Anterior cingulate cortex (tissue), 58 donors: ENCODE results near the gene HCK.

ENCODE experiments used
- DNase-seq, 58 donors: peaks; one replicate each; lab custom pipeline; 2025; lab: John Stamatoyannopoulos, UW

HCK gene

GRCh38 chr20:32123088-32123487 is 71.0 kb downstream of the HCK start:
- no peak for DNase-seq

GRCh38 chr20:32124916-32125454 is 72.9 kb downstream of the HCK start:
- no peak for DNase-seq

GRCh38 chr20:32125506-32125905 is 73.5 kb downstream of the HCK start:
- no peak for DNase-seq

- DNase-seq: no peak
Observed at GRCh38 chr20:32126919-32127318, 74.9 kb downstream of the HCK start.

GRCh38 chr20:32127347-32127746 is 75.3 kb downstream of the HCK start:
- DNase-seq: no peak

GRCh38 chr20:32128167-32128566 is 76.1 kb downstream of the HCK start:
- no peak for DNase-seq

GRCh38 chr20:32129863-32130262 is 77.8 kb downstream of the HCK start:
- no peak for DNase-seq

GRCh38 chr20:32130352-32130751 is 78.3 kb downstream of the HCK start:
- DNase-seq: no peak

GRCh38 chr20:32130965-32131364 is 78.9 kb downstream of the HCK start:
- DNase-seq: no peak

- DNase-seq: no peak
Observed at GRCh38 chr20:32132911-32133549, 81.0 kb downstream of the HCK start.

- DNase-seq: no peak
Observed at GRCh38 chr20:32134026-32134425, 82.0 kb downstream of the HCK start.

GRCh38 chr20:32135983-32136515 is 84.0 kb downstream of the HCK start:
- DNase-seq: no peak

- no peak for DNase-seq
Observed at GRCh38 chr20:32138921-32139320, 86.9 kb downstream of the HCK start.

GRCh38 chr20:32139947-32140346 is 87.9 kb downstream of the HCK start:
- DNase-seq: no peak

GRCh38 chr20:32140603-32141002 is 88.6 kb downstream of the HCK start:
- no peak for DNase-seq

- no peak for DNase-seq
Observed at GRCh38 chr20:32141465-32141980, 89.5 kb downstream of the HCK start.

GRCh38 chr20:32142088-32142487 is 90.0 kb downstream of the HCK start:
- DNase-seq: no peak

- no peak for DNase-seq
Observed at GRCh38 chr20:32142991-32143390, 90.9 kb downstream of the HCK start.

GRCh38 chr20:32144898-32145662 is 93.0 kb downstream of the HCK start:
- DNase-seq: no peak

- no peak for DNase-seq
Observed at GRCh38 chr20:32149566-32150170, 97.6 kb downstream of the HCK start.

- DNase-seq: no peak
Observed at GRCh38 chr20:32150291-32150848, 98.3 kb downstream of the HCK start.
